22Rv1 (cell line): ENCODE data around the gene GJA9.

Experiments used
- CTCF ChIP-seq: fragments of 450-650 bp; IDR thresholded peaks from 2 replicates; pipeline ENCODE4 v1.5.1; 2017; ENCODE audit warnings: mild to moderate bottlenecking
- ZFX ChIP-seq: fragments of 450-650 bp; IDR thresholded peaks from 2 replicates; pipeline ENCODE4 v1.6.1; 2017; ENCODE audit warnings: antibody characterized with exemption, borderline replicate concordance

GRCh38 chr1:38888423-38889333, 7.3 kb upstream of the GJA9 start:
- TF ChIP-seq CTCF, result no peak
- no peak for TF ChIP-seq ZFX
